Type B pancreatic cell (in vitro differentiated cells): Measurements from ENCODE around the gene LUZP2. TPM values are rescaled to one million over a fixed set of nuclear protein-coding genes. Genes with fewer than 3 reads are reported as not detected.
"Not testable (repeated sequence)": the region's sequence is repeated elsewhere in the genome, so short reads cannot be mapped to it uniquely, and the experiment has no call there.

Experiments
- DNase-seq: peaks from one replicate; pipeline ENCODE4 v3.0.0; 2021; ENCODE audit warnings: mixed read lengths; ENCODE audit not compliant: unreplicated experiment; ENCODE audit errors: extremely low spot score
- H3K27ac Mint-ChIP-seq: 2 replicates; pipeline ENCODE4 v1.8.0; 2021; ENCODE audit warnings: mild to moderate bottlenecking, mixed read lengths
- H3K27me3 Mint-ChIP-seq: 2 replicates; pipeline ENCODE4 v1.8.0; 2021; ENCODE audit warnings: mixed read lengths
- H3K36me3 Mint-ChIP-seq: 2 replicates; pipeline ENCODE4 v1.8.0; 2021; ENCODE audit warnings: mixed read lengths
- H3K4me1 Mint-ChIP-seq: one replicate; pipeline ENCODE4 v1.8.0; 2021; ENCODE audit warnings: mixed read lengths; ENCODE audit not compliant: unreplicated experiment
- H3K4me3 Mint-ChIP-seq: 2 replicates; pipeline ENCODE4 v1.8.0; 2021; ENCODE audit warnings: mild to moderate bottlenecking, mixed read lengths
- H3K9me3 Mint-ChIP-seq: 2 replicates; pipeline ENCODE4 v1.8.0; 2021; ENCODE audit warnings: mixed read lengths
- total RNA-seq: library from RNA; stranded (reverse); gene quantifications from 2 replicates; pipeline ENCODE4 v1.2.1, GENCODE V29; 2021; ENCODE audit warnings: low replicate concordance
- TF ChIP-seq, protein P1 (sequence below): fragments of 200-600 bp; sonication (generic); conservative IDR thresholded peaks from 2 replicates; pipeline ENCODE4 v1.5.0; 2021; ENCODE audit warnings: antibody characterized with exemption, mild to moderate bottlenecking

The LUZP2 gene
- total RNA-seq, 1 donor from 2014 or later: 6.5 TPM

DNA sequence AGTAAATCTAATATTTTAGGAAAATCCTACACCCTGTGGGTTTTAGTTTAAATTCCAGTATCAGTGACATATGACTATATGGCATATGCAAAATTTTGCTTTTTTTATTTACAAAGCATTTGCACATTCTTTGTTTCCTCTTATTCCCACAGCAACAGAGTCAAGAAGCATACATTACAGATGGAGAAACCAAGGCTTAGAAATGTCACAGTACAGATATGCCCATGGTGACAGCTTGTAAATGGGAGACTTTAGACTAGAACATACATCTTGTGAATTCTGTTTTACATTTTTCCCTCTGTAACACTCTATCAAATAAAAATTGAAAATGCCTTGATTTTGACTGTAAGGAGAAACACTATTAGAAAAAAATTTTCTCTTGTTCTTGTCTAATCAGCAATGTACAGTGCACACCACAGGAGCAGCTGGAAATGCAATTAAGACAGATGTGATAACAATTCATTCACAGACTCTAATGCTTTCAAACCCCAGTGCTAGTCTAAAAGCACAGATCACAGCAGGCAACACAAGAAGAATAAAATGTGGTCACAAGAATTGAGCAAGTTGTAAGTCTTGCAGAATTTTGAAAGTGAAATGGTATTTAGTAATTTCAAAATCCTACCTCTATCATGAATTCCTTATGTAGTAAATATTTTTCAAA lies 375.9 kb downstream of the LUZP2 start:
- no peak overlapping the region for H3K27ac Mint-ChIP-seq
- no peak for DNase-seq
- H3K27me3 Mint-ChIP-seq: no peaks in the 10 kb centered on the region
- TF ChIP-seq, protein P1, sequence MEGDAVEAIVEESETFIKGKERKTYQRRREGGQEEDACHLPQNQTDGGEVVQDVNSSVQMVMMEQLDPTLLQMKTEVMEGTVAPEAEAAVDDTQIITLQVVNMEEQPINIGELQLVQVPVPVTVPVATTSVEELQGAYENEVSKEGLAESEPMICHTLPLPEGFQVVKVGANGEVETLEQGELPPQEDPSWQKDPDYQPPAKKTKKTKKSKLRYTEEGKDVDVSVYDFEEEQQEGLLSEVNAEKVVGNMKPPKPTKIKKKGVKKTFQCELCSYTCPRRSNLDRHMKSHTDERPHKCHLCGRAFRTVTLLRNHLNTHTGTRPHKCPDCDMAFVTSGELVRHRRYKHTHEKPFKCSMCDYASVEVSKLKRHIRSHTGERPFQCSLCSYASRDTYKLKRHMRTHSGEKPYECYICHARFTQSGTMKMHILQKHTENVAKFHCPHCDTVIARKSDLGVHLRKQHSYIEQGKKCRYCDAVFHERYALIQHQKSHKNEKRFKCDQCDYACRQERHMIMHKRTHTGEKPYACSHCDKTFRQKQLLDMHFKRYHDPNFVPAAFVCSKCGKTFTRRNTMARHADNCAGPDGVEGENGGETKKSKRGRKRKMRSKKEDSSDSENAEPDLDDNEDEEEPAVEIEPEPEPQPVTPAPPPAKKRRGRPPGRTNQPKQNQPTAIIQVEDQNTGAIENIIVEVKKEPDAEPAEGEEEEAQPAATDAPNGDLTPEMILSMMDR: no peak
- H3K36me3 Mint-ChIP-seq: no peaks in the 10 kb centered on the region
- peaks cover 6% of the 10 kb centered on the region for H3K4me1 Mint-ChIP-seq
- no peaks in the 10 kb centered on the region for H3K9me3 Mint-ChIP-seq
- H3K4me3 Mint-ChIP-seq: no peak overlapping the region

DNA sequence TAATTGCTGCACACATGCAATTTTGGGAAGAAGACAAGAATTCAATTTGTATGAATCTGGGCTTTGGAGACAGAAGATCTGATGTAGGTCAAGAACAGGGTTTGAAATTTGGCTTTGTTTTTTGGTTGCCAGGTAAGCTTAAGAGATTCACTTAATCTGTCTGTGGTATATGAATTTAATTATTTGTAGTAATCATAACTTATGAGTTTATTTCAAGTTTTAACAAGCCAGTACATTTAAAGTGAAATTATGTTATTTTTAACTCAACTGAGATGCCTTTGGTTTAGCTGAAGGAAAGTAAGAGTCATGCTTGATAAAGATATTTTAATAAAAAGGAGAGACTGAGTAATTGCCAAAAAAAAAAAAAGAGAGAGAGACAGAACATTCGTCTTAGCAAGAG lies 384.1 kb downstream of the LUZP2 start:
- Mint-ChIP-seq H3K9me3 (no peaks in the 10 kb centered on the region), H3K27me3 (no peaks in the 10 kb centered on the region), H3K27ac (no peak overlapping the region), H3K4me3 (no peak overlapping the region), H3K4me1 (no peaks in the 10 kb centered on the region), H3K36me3 (no peaks in the 10 kb centered on the region)
- TF ChIP-seq, protein P1: no peak
- DNase-seq: no peak

DNA sequence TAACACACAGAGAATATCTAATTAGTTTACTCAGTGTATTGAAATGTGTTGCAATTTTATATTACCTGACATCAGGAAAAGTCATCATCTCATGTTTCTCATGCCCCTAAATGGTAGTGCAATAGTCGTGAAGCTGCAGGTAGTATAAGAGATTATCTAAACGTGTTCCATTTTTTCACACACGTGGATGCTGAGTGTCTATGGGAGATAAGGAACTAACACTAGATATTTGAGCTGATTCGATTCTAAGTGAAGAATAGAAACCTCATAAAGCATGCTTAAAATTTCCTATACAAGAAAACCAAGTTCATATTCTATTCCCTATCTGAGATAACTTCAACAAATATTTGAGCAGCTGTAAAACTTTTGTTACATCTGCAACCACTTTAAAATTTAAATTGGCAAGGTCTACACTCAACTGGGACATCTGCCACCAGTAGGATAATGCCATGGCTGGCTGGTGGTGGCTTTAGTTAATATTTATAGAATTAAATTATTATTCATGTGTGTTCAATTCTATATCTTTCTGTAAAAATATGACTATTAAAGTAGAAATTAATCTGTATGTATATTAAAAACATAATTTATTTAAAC lies 388.8 kb downstream of the LUZP2 start:
- no peak overlapping the region for H3K4me3 Mint-ChIP-seq
- TF ChIP-seq, protein P1: no peak
- no peaks in the 10 kb centered on the region for H3K4me1 Mint-ChIP-seq
- H3K36me3 Mint-ChIP-seq: no peaks in the 10 kb centered on the region
- DNase-seq: no peak
- H3K9me3 Mint-ChIP-seq: no peaks in the 10 kb centered on the region
- no peak overlapping the region for H3K27ac Mint-ChIP-seq
- H3K27me3 Mint-ChIP-seq: no peaks in the 10 kb centered on the region

DNA sequence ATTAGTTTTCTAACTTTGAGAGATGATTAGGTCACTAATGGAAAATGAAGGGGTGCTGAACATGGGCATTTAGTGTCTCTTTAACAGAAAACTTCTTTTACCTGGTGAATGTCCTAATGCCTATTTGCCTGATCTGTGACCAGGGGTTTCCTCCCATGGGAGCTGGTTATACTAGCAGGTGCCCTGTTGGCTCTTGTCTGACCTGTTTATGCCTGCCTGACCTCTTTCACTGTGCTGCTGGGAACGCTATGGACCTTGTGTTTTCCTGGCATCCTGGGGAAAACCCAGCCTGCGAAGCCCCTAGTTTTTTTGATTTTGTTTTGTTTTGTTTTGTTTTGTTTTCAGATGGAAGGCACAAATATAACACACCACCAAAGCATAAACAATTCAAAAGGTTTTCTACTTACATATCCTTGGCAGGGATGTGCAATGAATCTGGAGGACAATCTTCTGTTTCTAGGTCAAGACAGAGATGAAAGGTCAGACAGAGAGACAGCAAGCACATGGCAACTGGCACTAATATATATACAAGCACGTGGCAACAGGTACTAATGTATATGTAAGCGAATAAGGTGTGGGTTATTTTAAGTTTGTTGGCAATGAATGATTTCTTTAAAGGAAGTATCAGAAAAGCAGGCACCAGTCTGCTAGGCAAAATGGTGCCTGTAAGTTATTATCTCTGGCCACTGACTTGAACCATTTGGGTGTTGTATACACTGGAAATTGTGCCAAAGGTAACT lies 390.2 kb downstream of the LUZP2 start:
- H3K27ac Mint-ChIP-seq: no peak overlapping the region
- no peaks in the 10 kb centered on the region for H3K9me3 Mint-ChIP-seq
- no peak for DNase-seq
- TF ChIP-seq, protein P1: no peak
- H3K4me3 Mint-ChIP-seq: no peak overlapping the region
- H3K4me1 Mint-ChIP-seq: no peaks in the 10 kb centered on the region
- H3K36me3 Mint-ChIP-seq: no peaks in the 10 kb centered on the region
- no peaks in the 10 kb centered on the region for H3K27me3 Mint-ChIP-seq

DNA sequence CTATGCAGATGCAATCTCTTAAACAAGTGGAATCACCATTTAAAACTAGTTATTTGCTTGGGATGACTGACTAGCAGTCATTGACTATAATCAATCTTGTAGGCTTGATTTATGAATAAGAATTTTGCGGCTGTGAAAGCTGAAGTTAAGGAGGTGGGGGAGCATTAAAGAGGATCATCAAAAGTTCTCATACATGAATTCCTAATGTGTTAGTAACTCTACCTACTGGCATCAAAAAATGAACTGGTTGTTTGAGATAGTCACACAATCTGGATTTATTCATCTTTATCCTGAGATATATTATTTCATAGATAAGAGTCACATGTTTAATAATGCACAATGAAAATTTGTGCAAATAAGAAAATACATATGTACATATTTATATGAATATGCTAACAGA lies 393.6 kb downstream of the LUZP2 start:
- Mint-ChIP-seq H3K9me3 (no peaks in the 10 kb centered on the region), H3K4me1 (no peaks in the 10 kb centered on the region)
- no peak for DNase-seq

DNA sequence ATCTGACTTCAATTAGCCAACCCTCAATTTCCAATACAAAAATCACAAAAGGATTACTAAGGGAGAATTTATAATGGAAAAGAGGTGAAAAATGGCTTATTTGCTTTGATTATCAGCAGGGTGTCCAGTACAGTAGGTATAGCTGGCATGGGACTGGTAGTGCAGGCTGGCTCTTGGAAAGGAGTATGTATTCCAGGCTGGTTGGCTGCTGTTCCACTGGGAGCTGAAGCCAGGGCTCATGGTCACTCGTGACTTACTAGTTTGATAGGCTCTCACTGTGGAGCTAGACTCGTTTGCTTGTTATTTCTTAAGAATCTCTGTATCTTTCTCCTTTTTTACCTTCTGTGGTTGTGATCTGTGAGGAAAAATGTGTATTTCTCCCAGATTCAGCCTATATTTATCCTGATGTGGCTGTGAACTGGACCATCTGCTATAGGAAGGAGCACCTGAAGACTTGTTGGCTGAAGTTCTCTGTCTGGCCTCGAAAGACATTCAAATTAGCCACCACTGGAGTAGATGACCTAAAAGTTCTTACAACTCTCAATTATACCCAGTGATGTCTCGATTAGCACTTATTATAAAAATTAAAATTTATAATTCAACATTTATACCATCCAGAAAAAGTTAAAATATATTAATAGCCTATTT lies 395.1 kb downstream of the LUZP2 start:
- not testable (repeated sequence) for DNase-seq, H3K27me3 Mint-ChIP-seq, H3K27ac Mint-ChIP-seq, H3K9me3 Mint-ChIP-seq, H3K4me1 Mint-ChIP-seq, H3K4me3 Mint-ChIP-seq, H3K36me3 Mint-ChIP-seq

More for the DNA sequence above, 393.6 kb downstream of the LUZP2 start:
- no peak overlapping the region for H3K27ac Mint-ChIP-seq
- no peak overlapping the region for H3K4me3 Mint-ChIP-seq
- H3K27me3 Mint-ChIP-seq: no peaks in the 10 kb centered on the region
- TF ChIP-seq, protein P1: no peak
- H3K36me3 Mint-ChIP-seq: no peaks in the 10 kb centered on the region
